WTC11 (cell line): ENCODE measurements around the gene GMIP.
"Not testable (repeated sequence)": the region's sequence is repeated elsewhere in the genome, so short reads cannot be mapped to it uniquely, and the experiment has no call there.

Source experiments
- CTCF ChIP-seq: fragments of 200-600 bp; IDR thresholded peaks from 2 replicates; pipeline ENCODE4 v1.8.0; 2022; ENCODE audit warnings: antibody characterized with exemption
- IRF2 ChIP-seq: sonication (generic); formaldehyde crosslinking; IDR thresholded peaks from 2 replicates; pipeline ENCODE4 v1.8.0; 2022; ENCODE audit warnings: low read depth, missing genetic modification reagents, borderline replicate concordance
- MAX ChIP-seq: sonication (generic); formaldehyde crosslinking; IDR thresholded peaks from 2 replicates; pipeline ENCODE4 v1.8.0; 2022; ENCODE audit warnings: mild to moderate bottlenecking, missing genetic modification reagents
- SMAD4 ChIP-seq: sonication (generic); formaldehyde crosslinking; IDR thresholded peaks from 2 replicates; pipeline ENCODE4 v1.8.0; 2022; ENCODE audit warnings: mild to moderate bottlenecking, missing genetic modification reagents
- TEAD4 ChIP-seq: sonication (generic); formaldehyde crosslinking; IDR thresholded peaks from 2 replicates; pipeline ENCODE4 v1.8.0; 2022; ENCODE audit warnings: mild to moderate bottlenecking, missing genetic modification reagents
- USF1 ChIP-seq: sonication (generic); formaldehyde crosslinking; IDR thresholded peaks from 2 replicates; pipeline ENCODE4 v1.8.0; 2022; ENCODE audit warnings: mild to moderate bottlenecking, missing genetic modification reagents

- not testable (repeated sequence) for TF ChIP-seq CTCF; MAX (CRISPR knock-in tag); USF1 (CRISPR knock-in tag); TEAD4 (CRISPR knock-in tag); IRF2 (CRISPR knock-in tag); SMAD4 (CRISPR knock-in tag)
These were observed 44.6 kb downstream of the GMIP start for GRCh38 chr19:19598728-19599451.
